Mucosa of stomach (tissue), 1 donor: Measurements from ENCODE around the gene LRRC8D.

Experiments
- H3K27me3 ChIP-seq: one replicate; pipeline ENCODE4 v1.7.0; 2013; ENCODE audit warnings: mild to moderate bottlenecking, low read length; ENCODE audit not compliant: control insufficient read depth, insufficient read depth
- H3K36me3 ChIP-seq: one replicate; pipeline ENCODE4 v1.7.0; 2013; ENCODE audit warnings: low read length; ENCODE audit not compliant: control insufficient read depth, insufficient read depth
- H3K4me1 ChIP-seq: one replicate; pipeline ENCODE4 v1.7.0; 2013; ENCODE audit warnings: mild to moderate bottlenecking, low read length; ENCODE audit not compliant: control insufficient read depth, insufficient read depth
- H3K4me3 ChIP-seq: one replicate; pipeline ENCODE4 v1.7.0; 2013; ENCODE audit warnings: low read length
- H3K9ac ChIP-seq: one replicate; pipeline ENCODE4 v1.7.0; 2013; ENCODE audit warnings: mild to moderate bottlenecking, low read length, moderate library complexity
- H3K9me3 ChIP-seq: one replicate; pipeline ENCODE4 v1.7.0; 2013; ENCODE audit warnings: mild to moderate bottlenecking, low read length, moderate library complexity; ENCODE audit not compliant: control insufficient read depth
- donor health status: Pancreatic carcinoma.

LRRC8D gene

DNA sequence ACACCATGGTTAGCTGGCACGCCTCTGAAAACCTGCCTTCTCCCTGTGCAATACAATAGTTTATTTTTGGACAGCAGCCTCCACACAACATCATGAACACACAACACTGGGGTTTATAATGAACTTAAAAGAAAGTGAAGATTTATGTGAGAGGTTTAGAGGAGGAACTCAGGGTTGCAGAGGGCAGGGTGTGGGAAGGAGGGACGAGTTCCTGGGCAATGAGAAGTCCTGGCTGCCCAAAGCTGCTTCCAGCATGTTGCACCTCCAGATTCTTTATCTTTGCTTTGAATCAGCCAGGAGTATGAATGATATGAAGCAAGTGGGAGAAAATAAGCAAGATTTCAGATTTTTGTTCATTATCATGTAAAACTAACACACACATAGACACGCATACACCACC, 11.3 kb upstream of the LRRC8D start:
- H3K4me1 ChIP-seq, result no peaks in the 10 kb centered on the region
- no peaks in the 10 kb centered on the region for H3K9me3 ChIP-seq
- H3K27me3 ChIP-seq, result no peaks in the 10 kb centered on the region
- no peaks in the 10 kb centered on the region for H3K36me3 ChIP-seq
- no peak overlapping the region for H3K9ac ChIP-seq
- H3K4me3 ChIP-seq, result no peak overlapping the region

DNA sequence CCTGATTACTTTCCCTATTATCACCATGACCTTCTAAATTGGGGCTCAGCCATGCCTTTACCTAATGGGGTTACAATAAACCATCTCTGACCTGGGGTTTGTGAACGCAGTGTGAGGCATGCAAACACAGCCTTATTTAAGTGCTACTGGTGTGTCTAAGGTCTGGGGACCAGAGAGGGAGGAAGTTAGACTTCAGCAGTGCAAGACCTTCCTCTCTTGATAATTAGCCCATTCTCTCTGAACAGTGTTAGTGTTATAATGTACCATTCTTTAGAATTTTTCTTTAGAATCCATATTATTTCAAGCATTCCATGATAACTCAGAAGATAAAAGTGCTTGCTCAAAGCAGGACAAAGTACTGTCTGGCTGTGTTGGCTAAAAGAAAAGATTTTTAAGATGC, 10.5 kb upstream of the LRRC8D start:
- H3K9ac ChIP-seq, result no peak overlapping the region
- H3K4me1 ChIP-seq, result no peaks in the 10 kb centered on the region
- H3K27me3 ChIP-seq, result no peaks in the 10 kb centered on the region
- no peaks in the 10 kb centered on the region for H3K36me3 ChIP-seq
- no peaks in the 10 kb centered on the region for H3K9me3 ChIP-seq
- H3K4me3 ChIP-seq, result no peak overlapping the region

DNA sequence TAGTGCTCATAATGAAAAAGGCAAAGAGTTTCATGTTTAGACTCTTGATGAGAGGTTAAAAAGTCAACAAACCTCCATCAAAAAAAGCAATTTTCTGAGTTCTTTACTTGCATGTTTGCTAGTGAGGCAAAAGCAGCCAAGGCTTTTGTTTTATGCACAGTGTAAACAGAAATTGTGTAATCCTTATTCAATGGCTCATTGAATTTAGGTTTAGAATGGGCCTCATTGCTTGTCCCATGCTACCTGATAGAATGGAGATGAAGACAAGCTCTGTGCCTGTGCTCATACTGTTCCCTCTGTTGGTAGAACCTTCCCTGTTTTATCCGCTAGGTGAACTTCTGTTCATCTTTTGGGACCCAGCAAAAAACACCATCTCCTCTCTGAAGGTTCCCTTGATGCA, 10.0 kb upstream of the LRRC8D start:
- Histone ChIP-seq H3K4me3 (no peak overlapping the region), H3K27me3 (no peaks in the 10 kb centered on the region), H3K4me1 (no peaks in the 10 kb centered on the region), H3K36me3 (no peaks in the 10 kb centered on the region), H3K9me3 (no peaks in the 10 kb centered on the region), H3K9ac (no peak overlapping the region)

DNA sequence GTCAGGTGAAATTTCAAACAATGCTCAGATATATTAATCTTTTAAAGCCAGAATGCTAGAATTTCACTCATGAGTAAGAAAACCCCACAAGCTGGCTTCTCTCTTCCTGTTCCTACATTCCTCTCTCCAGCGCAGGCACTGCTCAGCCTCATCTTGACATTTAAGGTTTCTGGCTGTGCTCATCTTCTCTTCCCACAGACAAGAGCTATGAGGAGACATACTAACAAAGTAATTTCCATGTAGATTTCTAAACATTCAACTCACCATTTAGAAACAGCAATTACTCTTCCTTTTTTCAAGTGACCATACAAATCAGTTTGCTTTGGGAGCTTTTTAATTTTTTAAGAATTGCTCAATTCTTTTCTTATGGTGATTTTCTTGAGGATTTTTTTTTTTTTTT, 7.8 kb upstream of the LRRC8D start:
- Histone ChIP-seq H3K9me3 (no peaks in the 10 kb centered on the region), H3K4me1 (no peaks in the 10 kb centered on the region), H3K9ac (no peak overlapping the region), H3K36me3 (no peaks in the 10 kb centered on the region), H3K4me3 (no peak overlapping the region), H3K27me3 (no peaks in the 10 kb centered on the region)

DNA sequence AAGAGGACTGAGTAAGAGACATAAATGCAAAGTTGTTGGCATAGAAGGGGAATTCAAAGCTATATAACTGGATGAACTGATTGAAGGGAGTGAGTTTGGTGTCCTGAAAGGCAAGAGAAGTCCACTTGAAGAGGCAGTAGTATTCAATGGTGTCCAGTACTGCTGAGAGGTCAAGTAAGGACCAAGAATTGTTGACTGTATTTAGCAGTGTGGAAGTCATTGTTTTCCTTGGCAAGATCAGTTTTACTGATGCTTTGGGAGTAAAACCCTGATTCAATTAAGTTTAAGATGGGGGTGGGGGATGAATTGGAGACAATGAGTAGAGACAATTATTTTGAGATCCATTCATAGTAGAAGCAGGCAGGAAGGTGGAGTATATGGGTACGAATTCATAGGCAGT, 5.8 kb upstream of the LRRC8D start:
- Histone ChIP-seq H3K4me3 (no peak overlapping the region), H3K9ac (no peak overlapping the region), H3K36me3 (no peaks in the 10 kb centered on the region), H3K9me3 (no peaks in the 10 kb centered on the region), H3K27me3 (no peaks in the 10 kb centered on the region), H3K4me1 (peaks cover 5% of the 10 kb centered on the region)

DNA sequence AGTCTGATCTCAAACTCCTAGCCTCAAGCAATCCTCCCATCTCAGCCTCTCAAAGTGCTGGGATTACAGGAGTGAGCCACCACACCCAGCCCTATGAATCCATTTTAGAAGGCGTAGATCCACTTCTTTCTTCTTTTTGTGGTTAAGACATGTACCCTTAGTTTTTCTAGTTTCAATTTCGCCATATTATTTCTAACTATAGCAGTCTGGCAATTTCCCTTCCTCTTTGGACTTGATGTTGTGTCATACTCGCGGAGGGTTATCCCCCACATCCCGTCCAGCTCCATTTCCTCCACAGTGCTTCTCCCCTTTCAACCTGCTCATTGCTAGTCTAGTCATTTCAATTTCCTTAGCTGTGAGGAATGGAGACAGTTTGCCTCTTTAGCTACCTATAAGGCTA, 5.2 kb upstream of the LRRC8D start:
- no peaks in the 10 kb centered on the region for H3K27me3 ChIP-seq
- no peaks in the 10 kb centered on the region for H3K9me3 ChIP-seq
- H3K9ac ChIP-seq, result no peak overlapping the region
- no peaks in the 10 kb centered on the region for H3K36me3 ChIP-seq
- peaks cover 9% of the 10 kb centered on the region for H3K4me1 ChIP-seq
- no peak overlapping the region for H3K4me3 ChIP-seq

DNA sequence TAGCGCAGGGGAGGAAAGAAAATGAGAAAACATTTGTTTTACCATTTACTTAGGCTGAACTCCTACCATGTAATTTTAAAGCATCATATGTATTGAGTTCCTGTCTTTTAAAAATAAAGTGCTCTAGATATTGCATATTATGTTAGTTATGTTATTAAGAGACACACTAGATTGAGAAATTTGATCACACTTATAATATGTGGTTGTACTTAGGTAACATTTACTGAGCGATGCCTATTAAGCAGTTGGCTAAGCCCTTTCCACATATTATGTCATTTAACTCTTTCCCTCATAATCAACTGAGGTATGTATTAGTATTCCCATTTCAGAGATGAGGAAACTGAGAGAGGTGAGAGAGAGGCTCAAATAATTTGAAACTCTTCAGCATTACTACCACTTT, 4.5 kb upstream of the LRRC8D start:
- H3K4me1 ChIP-seq, result peaks cover 9% of the 10 kb centered on the region
- H3K36me3 ChIP-seq, result no peaks in the 10 kb centered on the region
- H3K27me3 ChIP-seq, result no peaks in the 10 kb centered on the region
- H3K9me3 ChIP-seq, result no peaks in the 10 kb centered on the region
- H3K9ac ChIP-seq, result no peak overlapping the region
- H3K4me3 ChIP-seq, result no peak overlapping the region

DNA sequence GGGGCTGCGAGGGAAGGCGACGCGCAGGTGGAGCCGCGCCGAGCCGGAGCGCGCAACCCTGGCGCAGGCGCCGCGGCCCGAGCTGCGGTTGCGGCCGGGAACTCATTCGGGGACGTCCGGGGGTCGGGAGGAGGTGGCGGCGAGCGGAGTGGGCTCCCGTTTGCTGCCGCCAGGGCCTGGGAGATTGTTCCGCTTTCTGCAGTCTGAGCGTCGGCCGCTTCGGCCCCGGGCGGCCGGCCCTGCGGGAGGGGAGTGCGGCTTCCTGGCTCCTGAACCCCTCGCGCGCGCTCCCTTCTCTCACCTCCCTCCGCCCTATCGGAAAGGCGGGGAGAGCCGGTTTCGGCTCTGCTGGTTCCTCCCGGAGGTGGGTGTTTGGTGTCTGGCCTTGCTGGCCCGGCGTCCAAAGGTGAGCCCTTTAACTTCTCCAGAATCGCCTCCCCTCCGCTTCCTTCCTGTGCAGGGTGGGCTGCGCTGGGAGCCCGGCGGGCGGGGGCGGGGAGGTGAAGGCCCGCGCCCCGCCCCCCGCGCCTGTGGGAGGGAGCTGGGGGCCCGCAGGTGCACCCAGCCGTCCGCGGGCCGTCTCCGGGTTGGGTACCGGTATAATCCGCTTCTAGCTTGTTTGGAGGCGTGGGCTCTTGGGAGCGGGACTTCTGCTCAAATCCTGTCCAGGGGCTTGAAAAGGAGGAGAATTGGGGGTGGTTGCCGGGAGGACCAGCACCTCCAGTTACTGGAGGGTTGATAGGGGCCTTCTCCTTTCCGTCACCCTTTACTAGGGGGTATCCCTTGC, 683 bp downstream of the LRRC8D start:
- no peaks in the 10 kb centered on the region for H3K27me3 ChIP-seq
- H3K9ac ChIP-seq, result peak overlapping the region; percentile 83
- H3K4me3 ChIP-seq, result peak overlapping the region; percentile 40
- H3K36me3 ChIP-seq, result no peaks in the 10 kb centered on the region
- H3K4me1 ChIP-seq, result peaks cover 23% of the 10 kb centered on the region
- H3K9me3 ChIP-seq, result no peaks in the 10 kb centered on the region

DNA sequence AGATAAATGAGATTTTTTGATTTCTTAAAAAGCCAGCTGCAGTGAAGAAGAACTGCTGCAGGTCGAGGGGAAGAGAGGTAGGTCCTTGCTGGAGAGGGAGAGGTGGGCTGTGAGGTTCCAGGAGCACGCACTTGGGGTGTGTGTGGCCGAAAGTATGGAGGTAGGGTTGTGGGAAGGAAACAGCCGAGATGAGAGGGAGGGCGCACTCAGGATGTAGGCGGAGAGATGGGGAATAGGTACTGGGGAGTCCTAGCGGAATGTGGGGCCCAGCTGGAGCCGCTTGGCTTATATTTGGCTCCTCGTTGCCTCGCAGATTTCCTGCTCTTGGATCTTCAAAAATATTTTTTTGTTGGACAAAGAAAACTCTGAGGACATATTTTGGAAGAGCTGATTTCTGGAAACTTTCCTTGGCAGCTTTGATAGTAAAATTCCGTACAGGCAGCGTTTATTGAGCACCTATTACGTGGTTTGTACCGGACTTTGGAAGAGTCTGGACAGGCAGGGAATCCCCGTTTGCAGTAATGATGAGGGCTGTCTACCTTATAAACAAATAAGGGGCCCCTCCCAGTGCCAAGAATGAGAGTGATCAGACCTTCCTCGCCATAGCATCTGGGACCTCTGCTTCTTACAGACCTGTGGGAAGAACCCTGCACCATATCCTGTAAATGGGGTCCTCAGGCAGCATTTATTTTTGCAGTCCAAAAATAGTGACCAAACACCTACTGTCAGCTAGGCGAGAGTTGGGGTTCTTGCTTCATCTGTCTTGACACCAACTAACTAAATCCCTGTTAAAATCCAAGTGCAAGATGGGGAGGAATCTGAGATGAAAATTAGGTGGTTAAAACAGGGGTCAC, 1.5 kb downstream of the LRRC8D start:
- peaks cover 23% of the 10 kb centered on the region for H3K4me1 ChIP-seq
- H3K36me3 ChIP-seq, result no peaks in the 10 kb centered on the region
- no peaks in the 10 kb centered on the region for H3K9me3 ChIP-seq
- H3K4me3 ChIP-seq, result peak overlapping the region; percentile 40
- no peaks in the 10 kb centered on the region for H3K27me3 ChIP-seq
- peak overlapping the region; percentile 83 for H3K9ac ChIP-seq

DNA sequence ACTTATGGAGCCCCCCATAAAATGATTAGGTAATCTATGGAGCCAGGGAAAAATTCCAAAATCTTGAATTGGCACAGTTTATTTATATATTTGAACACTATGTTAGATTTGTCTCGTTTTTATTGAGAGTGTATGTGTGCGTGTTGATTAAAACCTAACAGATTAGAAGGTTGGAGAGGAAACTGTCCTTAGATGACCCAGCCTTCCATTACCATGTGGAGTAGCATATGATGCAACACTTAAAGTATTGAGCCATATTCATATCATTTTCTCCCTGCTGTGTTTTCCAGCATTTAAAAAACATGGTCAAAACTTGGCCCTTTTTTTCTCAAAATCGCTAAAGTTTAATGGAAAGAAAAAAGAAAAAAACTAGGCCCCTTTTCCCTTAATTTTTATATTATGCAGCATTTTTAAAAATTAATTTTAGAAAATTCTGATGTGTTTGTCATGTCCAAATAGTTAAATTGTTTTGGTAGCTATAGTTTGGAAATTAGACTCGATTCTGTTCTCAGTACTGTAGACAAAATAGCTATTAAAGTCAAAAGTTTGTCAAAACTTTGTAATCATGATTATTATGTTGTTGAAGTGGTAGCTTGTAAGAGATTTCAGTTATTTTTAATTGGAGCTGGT, 2.3 kb downstream of the LRRC8D start:
- H3K36me3 ChIP-seq, result no peaks in the 10 kb centered on the region
- H3K4me1 ChIP-seq, result peaks cover 23% of the 10 kb centered on the region
- H3K9me3 ChIP-seq, result no peaks in the 10 kb centered on the region
- H3K9ac ChIP-seq, result no peak overlapping the region
- H3K27me3 ChIP-seq, result no peaks in the 10 kb centered on the region
- no peak overlapping the region for H3K4me3 ChIP-seq

DNA sequence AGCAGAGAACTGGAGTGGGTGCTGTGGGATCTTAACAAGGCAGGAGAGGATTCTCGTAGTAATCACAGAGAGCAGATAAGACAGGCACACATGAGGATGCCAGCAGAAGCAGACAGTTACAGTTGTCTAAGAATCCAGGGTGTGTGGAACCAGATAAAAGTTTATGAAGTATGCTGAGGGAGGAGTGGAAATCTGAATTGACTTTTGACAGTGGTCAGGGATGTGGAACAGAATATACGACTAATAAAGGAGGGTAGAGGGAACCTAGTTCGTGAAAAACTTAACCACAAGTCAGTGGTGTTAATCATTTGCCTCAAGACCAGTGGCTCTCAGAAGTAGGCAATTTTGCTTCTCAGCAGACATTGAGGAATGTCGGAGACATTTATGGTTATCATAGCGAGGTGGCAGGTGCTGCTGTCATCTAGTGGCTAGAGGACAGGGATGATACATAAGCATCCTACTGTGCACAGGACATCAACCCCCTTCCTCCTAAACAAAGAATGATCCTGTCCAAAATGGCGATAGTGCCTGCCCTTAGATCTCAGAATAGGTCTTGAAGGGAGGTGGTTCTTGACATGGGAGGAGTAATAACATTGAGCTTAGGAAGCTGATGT, 3.0 kb downstream of the LRRC8D start:
- H3K9ac ChIP-seq, result no peak overlapping the region
- H3K27me3 ChIP-seq, result no peaks in the 10 kb centered on the region
- H3K4me1 ChIP-seq, result peaks cover 23% of the 10 kb centered on the region
- H3K9me3 ChIP-seq, result no peaks in the 10 kb centered on the region
- H3K4me3 ChIP-seq, result no peak overlapping the region
- no peaks in the 10 kb centered on the region for H3K36me3 ChIP-seq

DNA sequence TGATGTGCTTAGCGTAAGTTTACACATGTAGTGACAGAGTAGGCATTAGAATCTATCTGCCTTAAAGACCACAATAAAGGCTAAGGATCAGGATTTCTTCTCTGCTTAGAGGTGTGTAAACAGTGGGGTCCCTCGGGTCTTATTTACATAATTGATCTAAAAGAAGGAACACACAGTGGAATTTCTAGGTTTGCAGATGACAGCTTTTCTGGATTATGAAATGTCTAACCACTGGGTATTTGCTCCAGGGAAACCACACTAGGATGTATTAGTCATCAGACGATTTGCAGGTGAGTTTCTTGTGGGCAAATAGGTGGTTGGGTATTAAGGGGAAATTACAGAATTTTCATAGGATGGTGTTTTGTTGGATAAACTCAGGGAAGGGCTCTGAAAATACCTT, 5.8 kb downstream of the LRRC8D start:
- H3K36me3 ChIP-seq, result no peaks in the 10 kb centered on the region
- H3K4me3 ChIP-seq, result no peak overlapping the region
- H3K9ac ChIP-seq, result no peak overlapping the region
- no peaks in the 10 kb centered on the region for H3K9me3 ChIP-seq
- peaks cover 13% of the 10 kb centered on the region for H3K4me1 ChIP-seq
- no peaks in the 10 kb centered on the region for H3K27me3 ChIP-seq
